GM12874 (cell line): ENCODE measurements around the gene MSI2.

Experiments used
- CTCF ChIP-seq: IDR thresholded peaks from 2 replicates; pipeline ENCODE4 v1.5.1; 2011; ENCODE audit warnings: low read depth, mild to moderate bottlenecking, control low read depth, low read length, moderate library complexity; ENCODE audit not compliant: insufficient read depth

Gene MSI2

DNA sequence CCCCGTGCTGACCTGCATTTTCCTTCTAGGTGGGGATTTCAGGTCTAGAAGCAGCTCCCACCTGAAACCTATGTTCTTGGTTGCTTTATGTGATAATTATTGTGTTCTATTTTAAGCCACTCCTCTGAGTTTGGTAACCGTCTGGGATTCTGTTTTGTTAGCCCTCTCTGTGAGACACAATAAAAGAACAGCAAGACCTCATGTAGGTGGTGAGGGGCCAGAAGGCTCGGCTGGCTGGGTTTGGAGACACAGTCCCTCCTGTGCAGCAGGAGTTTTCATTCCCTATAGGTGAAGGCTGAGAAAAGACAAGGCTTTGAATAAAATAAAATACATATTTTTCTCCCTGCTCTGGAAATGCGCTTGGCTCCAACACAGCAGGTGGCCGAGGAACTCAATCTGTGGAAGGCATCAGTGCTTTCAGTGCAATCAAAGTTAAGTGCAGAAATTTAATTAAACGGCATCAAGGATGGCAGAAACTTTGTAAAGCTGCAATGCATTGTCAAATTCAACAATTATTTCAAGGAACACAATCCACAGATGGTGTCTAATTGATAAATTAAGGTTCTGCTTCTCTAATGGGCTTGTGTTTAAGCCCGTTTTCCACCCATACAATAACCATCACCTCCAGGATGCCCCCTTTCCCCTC is 107.8 kb downstream of the MSI2 start:
- TF ChIP-seq CTCF: no peak

- TF ChIP-seq CTCF: no peak
Measured at GRCh38 chr17:57365420-57365819, 109.1 kb downstream of the MSI2 start.

DNA sequence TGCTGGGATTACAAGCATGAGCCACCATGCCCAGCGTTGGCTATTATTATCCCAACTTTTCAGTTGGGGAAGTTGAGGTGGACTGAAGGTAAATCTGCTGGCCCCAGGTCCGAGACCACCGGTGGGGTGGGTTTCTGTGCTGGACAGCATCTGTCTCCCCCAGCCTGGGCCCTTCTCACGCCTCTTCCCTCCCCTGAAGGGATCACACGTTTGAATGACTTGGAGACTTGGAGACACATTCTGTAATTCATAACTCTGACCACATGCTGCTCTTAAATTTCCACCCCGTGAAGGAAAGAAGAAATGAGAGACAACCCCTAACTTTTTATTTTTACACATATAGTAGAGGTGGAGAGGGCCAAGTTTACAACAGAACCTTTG is 109.8 kb downstream of the MSI2 start:
- TF ChIP-seq CTCF: no peak

DNA sequence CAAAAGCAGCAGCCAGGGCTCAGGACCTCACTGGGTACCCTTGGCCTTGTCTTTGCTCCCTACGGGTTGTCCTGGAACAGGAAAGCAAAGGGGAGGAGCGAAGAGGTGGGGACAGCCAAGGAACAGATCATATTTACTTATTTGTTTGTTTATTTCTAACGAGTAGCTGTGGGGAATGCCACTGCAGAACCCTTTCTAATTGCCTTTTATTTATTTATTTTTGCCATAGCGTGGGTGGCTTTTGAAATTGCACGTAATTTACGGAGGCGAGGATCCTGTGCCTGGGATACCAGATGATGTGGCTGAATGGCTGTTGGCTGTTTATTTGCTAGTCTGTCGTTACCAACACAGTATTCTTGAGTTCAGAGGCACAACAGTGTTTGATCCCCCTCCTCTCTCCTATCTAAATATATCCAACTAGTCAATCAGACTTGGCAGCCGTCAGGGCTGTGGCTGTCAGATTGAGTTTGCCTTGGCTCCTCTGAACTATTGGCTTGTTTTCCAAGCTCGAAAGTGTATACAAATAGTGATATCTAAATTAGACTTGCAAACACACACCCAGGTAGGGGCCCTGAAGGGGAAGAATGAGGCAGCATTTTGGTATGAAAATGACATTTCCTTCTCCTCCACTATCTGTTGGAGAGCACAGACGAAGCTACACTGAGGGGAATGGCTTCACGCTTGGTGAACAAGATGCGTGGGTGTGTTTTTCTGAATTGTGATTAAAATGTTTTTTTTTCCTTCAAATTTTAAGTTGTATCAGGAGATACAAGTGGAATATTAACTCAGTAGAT is 110.4 kb downstream of the MSI2 start:
- no peak for TF ChIP-seq CTCF

DNA sequence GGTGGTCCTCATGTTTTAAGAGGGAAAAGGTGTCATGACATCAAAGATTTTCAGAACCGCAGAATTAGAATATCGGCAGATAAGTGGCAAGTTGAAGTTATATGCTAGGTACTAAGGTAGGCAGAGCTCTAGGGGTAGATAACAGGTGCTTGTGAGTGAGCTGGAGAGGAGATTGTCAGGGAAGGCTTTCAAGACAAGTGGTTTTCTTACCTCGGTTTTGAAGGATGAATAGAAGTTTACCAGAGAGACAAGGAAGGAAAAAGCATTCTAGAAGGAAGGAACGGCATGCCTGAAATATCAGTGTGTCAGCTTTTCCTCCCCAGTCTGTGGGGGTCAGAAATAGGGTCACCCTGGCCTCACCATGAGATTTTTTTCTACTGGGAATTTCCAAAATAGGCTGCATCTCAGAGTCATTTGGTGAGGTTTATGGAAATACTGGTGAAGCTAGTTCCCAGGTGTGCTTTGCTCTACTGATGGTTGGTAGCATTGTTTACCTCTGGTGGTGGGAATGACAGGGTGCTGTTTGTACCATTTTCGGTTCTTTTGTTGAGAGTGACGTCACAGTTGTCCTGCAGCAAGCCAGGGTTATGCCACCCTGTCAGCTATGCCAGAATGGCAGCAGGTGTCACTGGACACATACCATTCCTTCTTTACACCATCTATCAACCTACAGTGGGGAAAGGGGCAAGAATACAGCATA is 112.5 kb downstream of the MSI2 start:
- TF ChIP-seq CTCF: no peak

DNA sequence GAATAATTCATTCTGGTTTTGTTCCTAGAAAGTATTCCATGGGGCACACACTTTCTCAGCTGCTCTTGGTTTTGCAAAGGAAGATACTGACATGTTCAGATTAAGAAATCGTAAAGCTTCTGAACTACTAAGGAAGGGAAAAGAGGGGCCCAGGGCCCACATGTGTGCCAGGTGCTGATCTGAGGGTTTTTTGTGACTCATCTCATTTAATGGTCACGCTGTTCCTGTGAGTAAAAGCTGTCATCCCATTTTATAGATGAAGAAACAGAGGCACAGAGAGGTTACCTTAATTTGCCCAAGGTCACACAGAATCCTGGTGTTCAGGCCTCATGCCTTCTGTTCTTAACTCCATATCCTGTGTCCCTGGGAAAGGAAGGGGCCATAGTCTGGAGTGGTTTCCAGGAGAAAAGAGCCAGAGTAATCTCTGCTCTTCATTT is 113.2 kb downstream of the MSI2 start:
- TF ChIP-seq CTCF: no peak

GRCh38 chr17:57370037-57370581 is 113.8 kb downstream of the MSI2 start:
- TF ChIP-seq CTCF: no peak
